ENCODE data around the gene SAYSD1. TPM values are rescaled to one million over a fixed set of nuclear protein-coding genes. Genes with fewer than 3 reads are reported as not detected.
A peak's percentile ranks its signal among the peaks of the same experiment; 100 is the strongest.

SAYSD1 gene
- total and polyA plus RNA-seq, 7 donors, result 4.8 to 12.4 (median 5.8) TPM

DNA sequence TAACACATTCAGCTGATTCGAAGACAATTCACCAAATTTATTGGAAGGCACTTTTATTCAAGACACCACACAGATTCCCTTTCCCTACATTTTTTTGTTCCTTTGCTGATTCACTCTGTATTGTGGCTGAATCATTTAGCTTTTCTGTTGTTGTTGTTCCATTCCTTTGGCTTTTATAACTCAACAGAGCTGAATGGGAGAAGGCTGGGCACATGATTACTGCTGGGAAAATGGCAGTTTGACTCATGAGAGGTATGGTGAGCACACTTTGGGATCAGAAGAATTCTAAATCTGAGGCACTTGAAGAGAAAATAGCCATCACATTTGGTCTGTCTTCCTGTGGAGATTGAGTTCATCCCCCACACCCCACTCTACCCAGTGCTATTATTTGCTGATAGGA lies 15.7 kb upstream of the SAYSD1 start:
- DNase-seq (no peak), ATAC-seq (no peak)
- intact Hi-C loops (cut with DNase I), result no loop called here
- no peak overlapping the region for H3K27ac ChIP-seq
- no peaks in the 10 kb centered on the region for H3K27me3 ChIP-seq (ENCODE audit: insufficient read depth in 3 of 3, low read length in 2 of 3)
- no peaks in the 10 kb centered on the region for H3K4me1 ChIP-seq
- TF ChIP-seq, protein P1, sequence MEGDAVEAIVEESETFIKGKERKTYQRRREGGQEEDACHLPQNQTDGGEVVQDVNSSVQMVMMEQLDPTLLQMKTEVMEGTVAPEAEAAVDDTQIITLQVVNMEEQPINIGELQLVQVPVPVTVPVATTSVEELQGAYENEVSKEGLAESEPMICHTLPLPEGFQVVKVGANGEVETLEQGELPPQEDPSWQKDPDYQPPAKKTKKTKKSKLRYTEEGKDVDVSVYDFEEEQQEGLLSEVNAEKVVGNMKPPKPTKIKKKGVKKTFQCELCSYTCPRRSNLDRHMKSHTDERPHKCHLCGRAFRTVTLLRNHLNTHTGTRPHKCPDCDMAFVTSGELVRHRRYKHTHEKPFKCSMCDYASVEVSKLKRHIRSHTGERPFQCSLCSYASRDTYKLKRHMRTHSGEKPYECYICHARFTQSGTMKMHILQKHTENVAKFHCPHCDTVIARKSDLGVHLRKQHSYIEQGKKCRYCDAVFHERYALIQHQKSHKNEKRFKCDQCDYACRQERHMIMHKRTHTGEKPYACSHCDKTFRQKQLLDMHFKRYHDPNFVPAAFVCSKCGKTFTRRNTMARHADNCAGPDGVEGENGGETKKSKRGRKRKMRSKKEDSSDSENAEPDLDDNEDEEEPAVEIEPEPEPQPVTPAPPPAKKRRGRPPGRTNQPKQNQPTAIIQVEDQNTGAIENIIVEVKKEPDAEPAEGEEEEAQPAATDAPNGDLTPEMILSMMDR (IDR thresholded peaks at IDR 0.05), result no peak
- no peak overlapping the region for H3K4me3 ChIP-seq
- H3K9me3 ChIP-seq, result no peaks in the 10 kb centered on the region
- WGBS, 3 donors, result 92 to 98% (median 97%) methylated on average over 1 of the region's 1 CpG
- H3K36me3 ChIP-seq (ENCODE audit: insufficient read depth in 1 of 2, low read depth in 1 of 2), result no peaks in the 10 kb centered on the region

DNA sequence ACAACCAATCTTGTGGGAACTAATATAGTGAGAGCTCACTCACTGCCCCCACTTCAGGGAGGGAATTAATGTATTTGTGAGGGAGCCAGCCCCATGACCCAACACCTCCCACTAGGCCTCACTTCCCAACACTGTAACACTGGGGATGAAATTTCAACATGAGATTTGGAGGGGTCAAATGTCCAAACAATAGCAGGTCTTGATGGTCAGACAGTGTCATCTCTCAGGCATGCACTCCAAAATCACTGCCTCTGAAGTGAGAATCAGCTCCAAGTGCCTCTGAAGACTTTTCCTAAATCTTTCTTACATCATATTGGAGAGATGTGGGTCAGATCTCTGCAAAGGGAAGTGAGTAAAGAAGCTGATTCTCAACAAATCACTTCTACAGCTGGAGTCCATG lies 13.8 kb upstream of the SAYSD1 start:
- Histone ChIP-seq H3K4me1 (no peaks in the 10 kb centered on the region), H3K27ac (no peak overlapping the region), H3K4me3 (no peak overlapping the region), H3K27me3 (ENCODE audit: insufficient read depth in 3 of 3, low read length in 2 of 3) (peaks cover 0 to 2% (median 0%) of the 10 kb centered on the region in 3 donors), H3K36me3 (ENCODE audit: insufficient read depth in 1 of 2, low read depth in 1 of 2) (no peaks in the 10 kb centered on the region), H3K9me3 (no peaks in the 10 kb centered on the region)
- ATAC-seq, result no peak
- intact Hi-C loops (cut with DNase I), result no loop called here
- TF ChIP-seq, protein P1 (IDR thresholded peaks at IDR 0.05), result no peak
- no peak for DNase-seq

DNA sequence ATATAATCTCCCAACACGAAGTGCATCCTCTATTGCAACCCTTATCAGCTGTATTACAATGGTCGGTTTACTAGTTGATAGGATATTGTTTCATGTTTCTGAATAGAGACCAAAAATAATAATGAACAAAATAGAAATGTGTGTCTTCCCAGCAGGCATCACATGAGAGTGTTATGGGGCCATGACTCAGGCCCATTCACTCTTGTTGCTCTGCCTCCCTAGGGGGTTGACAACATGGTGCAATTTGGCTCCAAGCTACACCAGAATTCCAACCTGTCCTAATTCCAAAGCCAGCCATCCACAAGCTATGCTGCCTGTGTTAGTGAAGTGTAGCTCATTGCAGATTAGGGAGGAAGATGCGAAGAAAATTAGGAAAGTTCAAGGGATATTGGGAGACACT lies 13.1 kb upstream of the SAYSD1 start:
- peak in 1 of 4 donors; percentile 43 for ATAC-seq
- H3K9me3 ChIP-seq, result no peaks in the 10 kb centered on the region
- WGBS, 3 donors, result 73 to 79% (median 75%) methylated on average over 3 of the region's 3 CpGs

DNA sequence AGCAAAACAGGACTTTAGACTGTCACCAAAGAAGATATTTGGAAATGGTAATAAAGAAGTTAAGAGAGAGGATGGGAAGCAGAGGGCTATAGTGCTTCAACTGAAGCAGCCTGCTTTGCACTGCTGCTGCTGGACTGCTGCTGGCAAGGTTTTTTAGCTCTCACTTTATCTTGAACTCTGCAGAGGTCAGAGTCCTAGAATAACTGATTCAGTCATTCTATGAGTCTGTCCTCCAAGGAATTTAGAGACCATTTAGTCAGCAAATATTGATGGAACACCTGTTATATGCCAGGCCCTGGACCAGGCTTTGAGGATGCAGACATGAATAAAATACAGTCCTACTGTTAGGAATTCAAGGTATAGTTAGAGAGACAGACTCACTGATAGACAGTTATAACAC lies 9.1 kb upstream of the SAYSD1 start:
- intact Hi-C loops (cut with DNase I), result no loop called here
- TF ChIP-seq, protein P1 (IDR thresholded peaks at IDR 0.05), result no peak

More for the DNA sequence above, 13.1 kb upstream of the SAYSD1 start:
- no peak for DNase-seq
- TF ChIP-seq, protein P1 (IDR thresholded peaks at IDR 0.05), result no peak
- H3K4me3 ChIP-seq, result no peak overlapping the region
- no peaks in the 10 kb centered on the region for H3K4me1 ChIP-seq
- intact Hi-C loops (cut with DNase I), result no loop called here
- no peak overlapping the region for H3K27ac ChIP-seq
- H3K27me3 ChIP-seq (ENCODE audit: insufficient read depth in 3 of 3, low read length in 2 of 3), result peaks cover 0 to 2% (median 0%) of the 10 kb centered on the region in 3 donors
- no peaks in the 10 kb centered on the region for H3K36me3 ChIP-seq (ENCODE audit: insufficient read depth in 1 of 2, low read depth in 1 of 2)

DNA sequence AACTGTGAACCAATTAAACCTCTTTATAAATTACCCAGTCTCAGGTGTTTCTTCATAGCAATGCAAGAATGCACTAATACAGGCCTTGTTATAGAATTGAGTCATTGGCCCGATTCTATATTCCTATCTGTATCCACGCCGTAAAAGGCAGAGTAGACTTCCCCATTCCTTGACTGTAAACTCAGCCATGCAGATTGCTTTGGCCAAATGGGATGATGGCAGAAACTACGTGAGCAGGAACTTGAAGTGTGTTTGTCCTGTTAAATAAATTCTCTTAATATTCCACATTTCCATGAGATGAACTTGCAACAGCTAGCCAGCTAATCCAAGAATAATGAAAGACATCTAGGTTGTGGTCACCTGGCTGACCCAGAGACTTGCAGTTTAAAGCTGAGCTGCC lies 3.9 kb upstream of the SAYSD1 start:
- 91 to 94% (median 91%) methylated on average over 4 of the region's 4 CpGs for WGBS, 3 donors

More for the DNA sequence above, 9.1 kb upstream of the SAYSD1 start:
- Histone ChIP-seq H3K4me1 (no peaks in the 10 kb centered on the region), H3K27me3 (ENCODE audit: insufficient read depth in 3 of 3, low read length in 2 of 3) (peaks cover 0 to 2% (median 0%) of the 10 kb centered on the region in 3 donors), H3K27ac (no peak overlapping the region), H3K36me3 (ENCODE audit: insufficient read depth in 1 of 2, low read depth in 1 of 2) (no peaks in the 10 kb centered on the region), H3K4me3 (no peak overlapping the region), H3K9me3 (no peaks in the 10 kb centered on the region)
- ATAC-seq, result peak in 3 of 4 donors; percentile 21 to 67 (median 36)
- no peak for DNase-seq

More for the DNA sequence above, 3.9 kb upstream of the SAYSD1 start:
- Histone ChIP-seq H3K9me3 (no peaks in the 10 kb centered on the region), H3K4me1 (peaks cover 9% of the 10 kb centered on the region), H3K27me3 (ENCODE audit: insufficient read depth in 3 of 3, low read length in 2 of 3) (no peaks in the 10 kb centered on the region), H3K4me3 (no peak overlapping the region), H3K36me3 (ENCODE audit: insufficient read depth in 1 of 2, low read depth in 1 of 2) (no peaks in the 10 kb centered on the region), H3K27ac (no peak overlapping the region)
- DNase-seq, result no peak
- intact Hi-C loops (cut with DNase I), result no loop called here
- ATAC-seq, result no peak
- TF ChIP-seq, protein P1 (IDR thresholded peaks at IDR 0.05), result no peak
